ENCODE measurements around the gene RXRB. TPM values are rescaled to one million over a fixed set of nuclear protein-coding genes. Genes with fewer than 3 reads are reported as not detected.

The RXRB gene
- polyA plus RNA-seq, 2 of the 4 experiments (the other 2 are of a cell fraction), result 15.6 to 20.3 TPM

- ATAC-seq (peak; percentile 20 to 51; a peak in 5 of 6 replicates), FAIRE-seq (no peak), DNase-seq (ENCODE audit: low read depth in 1 of 2, low spot score in 1 of 2) (peak; percentile 53 to 81)
- no peaks in the 10 kb centered on the region for H3K9me3 ChIP-seq
- peak overlapping the region; percentile 99 for H3K4me2 ChIP-seq
- H3K27ac ChIP-seq, result peak overlapping the region; percentile 97 to 100
- peak overlapping the region; percentile 98 for H3K4me3 ChIP-seq
- TF ChIP-seq, protein P1, sequence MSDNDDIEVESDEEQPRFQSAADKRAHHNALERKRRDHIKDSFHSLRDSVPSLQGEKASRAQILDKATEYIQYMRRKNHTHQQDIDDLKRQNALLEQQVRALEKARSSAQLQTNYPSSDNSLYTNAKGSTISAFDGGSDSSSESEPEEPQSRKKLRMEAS (IDR thresholded peaks at IDR 0.05), result peak; percentile 37
- TF ChIP-seq RCOR1 (IDR thresholded peaks at IDR 0.05; ENCODE audit: low read depth, low read length), result no peak
- TF ChIP-seq MAFK (IDR thresholded peaks at IDR 0.05; ENCODE audit: partially characterized antibody), result no peak
- TF ChIP-seq USF2 (IDR thresholded peaks at IDR 0.05), result peak; percentile 28; the same call in 1 of the 2 replicates
- TF ChIP-seq PHF8 (IDR thresholded peaks at IDR 0.05; ENCODE audit: borderline replicate concordance, low read depth), result no peak
- TF ChIP-seq CEBPB (IDR thresholded peaks at IDR 0.05), result no peak
- TF ChIP-seq HOXA7 (CRISPR knock-in tag; IDR thresholded peaks at IDR 0.05), result no peak
- TF ChIP-seq JUNB (IDR thresholded peaks at IDR 0.05), result no peak
- TF ChIP-seq JUN (IDR thresholded peaks at IDR 0.05), result no peak
- TF ChIP-seq POLR2AphosphoS2 (conservative IDR thresholded peaks at IDR 0.05; ENCODE audit: low read length), result no peak
- TF ChIP-seq EHMT2 (IDR thresholded peaks at IDR 0.05; ENCODE audit: low read depth), result no peak
- TF ChIP-seq BHLHE40 (IDR thresholded peaks at IDR 0.05; ENCODE audit: low read depth, low read length), result no peak
- 0 out of 2 replicates have a peak, but pooled peaks have one; percentile 7 for TF ChIP-seq KDM5A (IDR thresholded peaks at IDR 0.05)
- ChIA-PET CTCF (interaction anchor here (0.8 kb wide), 1 partner anchor 48 kb away, joined by 3 read pairs; no protein-coding TSS in a partner anchor), POLR2A (interaction anchor here (0.6 to 1.5 kb wide), 4 partner anchors 9 to 228 kb away, joined by 3 to 6 read pairs (median 4); partner anchors contain the start of gene RING1)
- WGBS (ENCODE audit: missing lambda C conversion rate), result 7% methylated on average over 11 of the region's 26 CpGs
- peaks cover 26% of the 10 kb centered on the region for H3K4me1 ChIP-seq
Observed at GRCh38 chr6:33199687-33200218, 712 bp downstream of the RXRB start.

- CTCF ChIA-PET, result interaction anchor here (0.8 to 2.1 kb wide), 3 partner anchors 10 to 49 kb away, joined by 3 to 9 read pairs (median 8); partner anchors contain the start of gene RING1
- no peak for ATAC-seq
- Histone ChIP-seq H3K4me1 (peaks cover 23% of the 10 kb centered on the region), H3K27ac (peak overlapping the region; percentile 97 to 100; a peak in 5 of 6 replicates), H3K4me3 (peak overlapping the region; percentile 98), H3K4me2 (peak overlapping the region; percentile 99), H3K9me3 (no peaks in the 10 kb centered on the region)
- 18% methylated on average over 1 of the region's 3 CpGs for WGBS (ENCODE audit: missing lambda C conversion rate)
- no peak for FAIRE-seq
- no peak for DNase-seq (ENCODE audit: low read depth in 1 of 2, low spot score in 1 of 2)
- POLR2A ChIA-PET, result interaction anchor here (0.9 to 1.5 kb wide), 2 partner anchors 10 to 227 kb away, joined by 4 to 6 read pairs; partner anchors contain the start of gene RING1
- TF ChIP-seq JUNB (IDR thresholded peaks at IDR 0.05) (no peak), POLR2AphosphoS2 (conservative IDR thresholded peaks at IDR 0.05; ENCODE audit: low read length) (no peak), NR3C1 (IDR thresholded peaks at IDR 0.05) (no peak), RAD21 (conservative IDR thresholded peaks at IDR 0.05 in 1 of 2, IDR thresholded peaks at IDR 0.05 in 1 of 2) (no peak), CBX2 (IDR thresholded peaks at IDR 0.05; ENCODE audit: borderline replicate concordance, low read depth) (no peak), ZFP36 (IDR thresholded peaks at IDR 0.05; ENCODE audit: borderline replicate concordance, partially characterized antibody) (no peak), HEYL (CRISPR knock-in tag; IDR thresholded peaks at IDR 0.05) (no peak), E2F6 (IDR thresholded peaks at IDR 0.05; ENCODE audit: borderline replicate concordance, low read depth) (no peak), ESRRA (IDR thresholded peaks at IDR 0.05; ENCODE audit: borderline replicate concordance, low read length) (no peak), RARB (CRISPR knock-in tag; IDR thresholded peaks at IDR 0.05) (no peak), KDM5A (IDR thresholded peaks at IDR 0.05) (no peak), ATOH8 (CRISPR knock-in tag; IDR thresholded peaks at IDR 0.05; ENCODE audit: low read depth) (no peak), KDM1A (IDR thresholded peaks at IDR 0.05; ENCODE audit: low read depth) (no peak), SREBF2 (IDR thresholded peaks at IDR 0.05) (no peak), EHMT2 (IDR thresholded peaks at IDR 0.05; ENCODE audit: low read depth) (no peak)
- TF ChIP-seq, protein P1 (IDR thresholded peaks at IDR 0.05), result no peak
Observed at GRCh38 chr6:33198853-33199436, 1.5 kb downstream of the RXRB start.

Measured in A549 (cell line).